MM.1S (cell line): ENCODE measurements around the gene PRKCE.

Experiments
- DNase-seq: peaks from one replicate; pipeline ENCODE4 v3.0.0-alpha.2; 2015
- H2AFZ ChIP-seq: fragments of 300-600 bp; sonication (generic); 2 replicates; pipeline ENCODE4 v1.6.0; 2016; ENCODE audit warnings: antibody characterized with exemption, low read length
- H3F3A ChIP-seq: fragments of 300-600 bp; sonication (generic); 2 replicates; pipeline ENCODE4 v1.6.1; 2016; ENCODE audit warnings: mild to moderate bottlenecking, antibody characterized with exemption, low read length, moderate library complexity, mixed read lengths; ENCODE audit not compliant: insufficient read depth
- H3K27ac ChIP-seq: fragments of 300-600 bp; sonication (generic); 2 replicates; pipeline ENCODE4 v1.5.1; 2016; ENCODE audit warnings: mild to moderate bottlenecking, low read length
- H3K27me3 ChIP-seq: fragments of 300-600 bp; sonication (generic); replicated peaks from 2 replicates; pipeline ENCODE4 v1.6.0; 2016; ENCODE audit warnings: low read length; ENCODE audit not compliant: insufficient read depth
- H3K36me3 ChIP-seq: fragments of 300-600 bp; sonication (generic); replicated peaks from 2 replicates; pipeline ENCODE4 v1.6.1; 2016; ENCODE audit warnings: mild to moderate bottlenecking, low read length, mixed read lengths; ENCODE audit not compliant: insufficient read depth
- H3K4me1 ChIP-seq: fragments of 300-600 bp; sonication (generic); 2 replicates; pipeline ENCODE4 v1.6.1; 2016; ENCODE audit warnings: low read length, mixed read lengths
- H3K4me2 ChIP-seq: fragments of 300-600 bp; sonication (generic); 2 replicates; pipeline ENCODE4 v1.6.0; 2016; ENCODE audit warnings: low read depth, low read length
- H3K4me3 ChIP-seq: fragments of 300-600 bp; sonication (generic); 2 replicates; pipeline ENCODE4 v1.5.1; 2016; ENCODE audit warnings: low read length, mixed read lengths
- H3K79me2 ChIP-seq: fragments of 300-600 bp; sonication (generic); 2 replicates; pipeline ENCODE4 v1.6.1; 2016; ENCODE audit warnings: mixed run types, low read length, mixed read lengths
- H3K9ac ChIP-seq: fragments of 300-600 bp; sonication (generic); 2 replicates; pipeline ENCODE4 v1.6.1; 2016; ENCODE audit warnings: low read length, mixed read lengths
- H3K9me2 ChIP-seq: fragments of 300-600 bp; sonication (generic); replicated peaks from 2 replicates; pipeline ENCODE4 v1.6.1; 2016; ENCODE audit warnings: mild to moderate bottlenecking, low read length, mixed read lengths; ENCODE audit not compliant: insufficient read depth
- H3K9me3 ChIP-seq: fragments of 300-600 bp; sonication (generic); replicated peaks from 2 replicates; pipeline ENCODE4 v1.6.1; 2016; ENCODE audit warnings: mild to moderate bottlenecking, low read length, mixed read lengths; ENCODE audit not compliant: insufficient read depth
- H4K20me1 ChIP-seq: fragments of 300-600 bp; sonication (generic); 2 replicates; pipeline ENCODE4 v1.6.1; 2016; ENCODE audit warnings: mild to moderate bottlenecking, low read length, moderate library complexity, mixed read lengths; ENCODE audit not compliant: insufficient read depth
- CTCF ChIP-seq: fragments of 300-600 bp; sonication (generic); IDR thresholded peaks from 2 replicates; pipeline ENCODE4 v1.5.1; 2016; ENCODE audit warnings: antibody characterized with exemption, low read length, mixed read lengths
- EZH2 ChIP-seq: fragments of 300-600 bp; sonication (generic); optimal IDR thresholded peaks from 2 replicates; pipeline ENCODE3; 2017; ENCODE audit warnings: low read depth, mild to moderate bottlenecking, antibody characterized with exemption, low read length, mixed read lengths
- EZH2phosphoT487 ChIP-seq: fragments of 300-600 bp; sonication (generic); IDR thresholded peaks from 2 replicates; pipeline ENCODE4 v1.6.1; 2018; ENCODE audit warnings: antibody characterized with exemption, low read length

The PRKCE gene

GRCh38 chr2:45896311-45896710 lies 244.8 kb downstream of the PRKCE start:
- no peak overlapping the region for H3K9ac ChIP-seq
- H3K36me3 ChIP-seq: no peaks in the 10 kb centered on the region
- no peaks in the 10 kb centered on the region for H3K79me2 ChIP-seq
- no peaks in the 10 kb centered on the region for H3K9me2 ChIP-seq
- H3K27me3 ChIP-seq: no peaks in the 10 kb centered on the region
- H4K20me1 ChIP-seq: no peaks in the 10 kb centered on the region
- no peaks in the 10 kb centered on the region for H3K9me3 ChIP-seq
- DNase-seq: no peak
- peaks cover 13% of the 10 kb centered on the region for H3F3A ChIP-seq
- H3K4me3 ChIP-seq: no peak overlapping the region
- peaks cover 14% of the 10 kb centered on the region for H3K4me1 ChIP-seq
- no peak overlapping the region for H2AFZ ChIP-seq
- no peak for TF ChIP-seq EZH2
- no peak for TF ChIP-seq CTCF
- no peak for TF ChIP-seq EZH2phosphoT487
- H3K27ac ChIP-seq: no peak overlapping the region
- H3K4me2 ChIP-seq: no peak overlapping the region

- H3K27me3 ChIP-seq: no peaks in the 10 kb centered on the region
- no peak overlapping the region for H2AFZ ChIP-seq
- H3F3A ChIP-seq: no peaks in the 10 kb centered on the region
- peaks cover 2% of the 10 kb centered on the region for H3K4me1 ChIP-seq
- TF ChIP-seq EZH2phosphoT487 (no peak), CTCF (no peak), EZH2 (no peak)
- no peaks in the 10 kb centered on the region for H3K9me2 ChIP-seq
- no peaks in the 10 kb centered on the region for H3K9me3 ChIP-seq
- no peak overlapping the region for H3K4me2 ChIP-seq
- no peaks in the 10 kb centered on the region for H3K36me3 ChIP-seq
- H4K20me1 ChIP-seq: no peaks in the 10 kb centered on the region
- no peak overlapping the region for H3K9ac ChIP-seq
- no peak overlapping the region for H3K4me3 ChIP-seq
- H3K79me2 ChIP-seq: no peaks in the 10 kb centered on the region
- H3K27ac ChIP-seq: no peak overlapping the region
- DNase-seq: no peak
These were observed 246.4 kb downstream of the PRKCE start for GRCh38 chr2:45897842-45898241.

- no peaks in the 10 kb centered on the region for H3K79me2 ChIP-seq
- no peaks in the 10 kb centered on the region for H3K27me3 ChIP-seq
- no peaks in the 10 kb centered on the region for H3K9me2 ChIP-seq
- DNase-seq: no peak
- H3K4me1 ChIP-seq: peaks cover 7% of the 10 kb centered on the region
- H3K36me3 ChIP-seq: no peaks in the 10 kb centered on the region
- no peak for TF ChIP-seq CTCF
- no peak overlapping the region for H3K4me3 ChIP-seq
- H3K27ac ChIP-seq: no peak overlapping the region
- H3K9ac ChIP-seq: no peak overlapping the region
- no peak overlapping the region for H2AFZ ChIP-seq
- no peaks in the 10 kb centered on the region for H3K9me3 ChIP-seq
- no peaks in the 10 kb centered on the region for H4K20me1 ChIP-seq
- H3F3A ChIP-seq: peaks cover 5% of the 10 kb centered on the region; the same call in 1 of the 2 replicates
- H3K4me2 ChIP-seq: no peak overlapping the region
These were observed 247.3 kb downstream of the PRKCE start for GRCh38 chr2:45898819-45899218.

GRCh38 chr2:45899926-45900325 lies 248.5 kb downstream of the PRKCE start:
- Histone ChIP-seq H3K9ac (no peak overlapping the region), H3K27me3 (no peaks in the 10 kb centered on the region), H2AFZ (no peak overlapping the region), H3K4me1 (peaks cover 13% of the 10 kb centered on the region), H3F3A (peaks cover 8% of the 10 kb centered on the region; the same call in 1 of the 2 replicates), H3K9me3 (no peaks in the 10 kb centered on the region), H3K4me2 (no peak overlapping the region), H4K20me1 (no peaks in the 10 kb centered on the region), H3K36me3 (no peaks in the 10 kb centered on the region), H3K4me3 (no peak overlapping the region), H3K27ac (no peak overlapping the region), H3K79me2 (no peaks in the 10 kb centered on the region), H3K9me2 (no peaks in the 10 kb centered on the region)
- no peak for DNase-seq
- TF ChIP-seq EZH2: no peak
